Activated CD4-positive, alpha-beta memory T cell treated with anti-CD3 and anti-CD28 coated beads, Interleukin-2, amount 10 ng/mL, durations not matched to agents 7 days and 5 days (primary cell): ENCODE measurements around the gene CUL4A. TPM values are rescaled to one million over a fixed set of nuclear protein-coding genes. Genes with fewer than 3 reads are reported as not detected.
"Not testable (repeated sequence)": the region's sequence is repeated elsewhere in the genome, so short reads cannot be mapped to it uniquely, and the experiment has no call there.

Experiments
- CTCF ChIA-PET: fragments of 350-600 bp; sonication (Branson Sonifier 250); formaldehyde crosslinking; loops from one replicate; lab custom pipeline; 2021; ENCODE audit warnings: antibody characterized with exemption, inconsistent platforms; lab: Charles Lee
- POLR2A ChIA-PET: fragments of 350-600 bp; sonication (Branson Sonifier 250); formaldehyde crosslinking; loops from one replicate; lab custom pipeline; 2021; ENCODE audit warnings: antibody characterized with exemption; lab: Charles Lee
- DNase-seq: peaks from one replicate; pipeline ENCODE4 v3.0.0-alpha.2; 2020
- H3K27ac Mint-ChIP-seq: one replicate; pipeline ENCODE4 v1.8.0; 2021; ENCODE audit warnings: mild to moderate bottlenecking, mixed read lengths
- H3K27me3 Mint-ChIP-seq: one replicate; pipeline ENCODE4 v1.8.0; 2021; ENCODE audit warnings: mixed read lengths
- H3K36me3 Mint-ChIP-seq: one replicate; pipeline ENCODE4 v1.8.0; 2021; ENCODE audit warnings: low read depth, mixed read lengths
- H3K4me1 Mint-ChIP-seq: one replicate; pipeline ENCODE4 v1.8.0; 2021; ENCODE audit warnings: mixed read lengths
- H3K4me3 Mint-ChIP-seq: one replicate; pipeline ENCODE4 v1.8.0; 2021; ENCODE audit warnings: mild to moderate bottlenecking, mixed read lengths
- H3K9me3 Mint-ChIP-seq: one replicate; pipeline ENCODE4 v1.8.0; 2021; ENCODE audit warnings: mixed read lengths
- total RNA-seq, 2 experiments: library from RNA; stranded (reverse); gene quantifications; one replicate each; pipeline ENCODE4 v1.2.3, GENCODE V29; 2021

The CUL4A gene
- total RNA-seq = 10 to 100 TPM; 67.2 to 68.8 TPM

- H3K4me1 Mint-ChIP-seq = peaks cover 67% of the 10 kb centered on the region
- peaks cover 50% of the 10 kb centered on the region for H3K36me3 Mint-ChIP-seq
- ChIA-PET CTCF (interaction anchor here (0.8 to 1.4 kb wide), 6 partner anchors 9 to 267 kb away, joined by 3 to 4 read pairs (median 3); no protein-coding TSS in a partner anchor), POLR2A (interaction anchor here (0.7 to 4.5 kb wide), 26 partner anchors 9 to 621 kb away, joined by 3 to 77 read pairs (median 6); partner anchors contain the start of genes DCUN1D2, LAMP1 and MCF2L)
- peaks cover 2% of the 10 kb centered on the region for H3K9me3 Mint-ChIP-seq
- peak; percentile 82 for DNase-seq
- H3K27ac Mint-ChIP-seq = peak within 1 kb of the TSS; percentile 89
- no peaks in the 10 kb centered on the region for H3K27me3 Mint-ChIP-seq
- peak within 1 kb of the TSS; percentile 92 for H3K4me3 Mint-ChIP-seq
Observed at GRCh38 chr13:113209336-113209758, at the start of gene CUL4A. CUL4A (plus strand) TSS chr13:113209613; CDS start chr13:113209628, 15 bp downstream.

GRCh38 chr13:113159701-113160100 is 49.7 kb upstream of the CUL4A start:
- Mint-ChIP-seq H3K9me3 (peaks cover 22% of the 10 kb centered on the region), H3K27ac (no peak overlapping the region), H3K4me3 (no peak overlapping the region), H3K4me1 (peaks cover 32% of the 10 kb centered on the region), H3K36me3 (peaks cover 13% of the 10 kb centered on the region), H3K27me3 (peaks cover 13% of the 10 kb centered on the region)
- POLR2A ChIA-PET = no interaction called here
- CTCF ChIA-PET = interaction anchor here (1.2 kb wide), 1 partner anchor 17 kb away, joined by 3 read pairs; no protein-coding TSS in a partner anchor
- DNase-seq = no peak

GRCh38 chr13:113160983-113161382 is 48.4 kb upstream of the CUL4A start:
- peaks cover 3% of the 10 kb centered on the region for H3K36me3 Mint-ChIP-seq
- peak overlapping the region; percentile 49 for H3K4me3 Mint-ChIP-seq
- peak overlapping the region; percentile 68 for H3K27ac Mint-ChIP-seq
- peaks cover 34% of the 10 kb centered on the region for H3K4me1 Mint-ChIP-seq
- ChIA-PET CTCF (no interaction called here), POLR2A (interaction anchor here (0.5 to 1.2 kb wide), 2 partner anchors 18 to 49 kb away, joined by 3 to 4 read pairs; partner anchors contain the start of gene CUL4A)
- H3K27me3 Mint-ChIP-seq = peaks cover 10% of the 10 kb centered on the region
- no peak for DNase-seq
- H3K9me3 Mint-ChIP-seq = peaks cover 11% of the 10 kb centered on the region

- Mint-ChIP-seq H3K4me1 (peaks cover 34% of the 10 kb centered on the region), H3K9me3 (peaks cover 9% of the 10 kb centered on the region), H3K27ac (peak overlapping the region; percentile 68), H3K36me3 (peaks cover 1% of the 10 kb centered on the region), H3K27me3 (peaks cover 9% of the 10 kb centered on the region), H3K4me3 (peak overlapping the region; percentile 49)
- peak; percentile 28 for DNase-seq
- CTCF ChIA-PET = no interaction called here
- POLR2A ChIA-PET = interaction anchor here (1.2 kb wide), 1 partner anchor 48 kb away, joined by 4 read pairs; the partner anchor contains the start of gene CUL4A
Observed at GRCh38 chr13:113161433-113161832, 48.0 kb upstream of the CUL4A start.

- H3K27ac Mint-ChIP-seq, CTCF ChIA-PET, DNase-seq, H3K4me3 Mint-ChIP-seq, H3K36me3 Mint-ChIP-seq, H3K27me3 Mint-ChIP-seq, H3K9me3 Mint-ChIP-seq: not testable (repeated sequence)
- H3K4me1 Mint-ChIP-seq = peaks cover 34% of the 10 kb centered on the region
- POLR2A ChIA-PET = interaction anchor here (1.2 kb wide), 1 partner anchor 48 kb away, joined by 4 read pairs; the partner anchor contains the start of gene CUL4A
Observed at GRCh38 chr13:113161975-113162374, 47.4 kb upstream of the CUL4A start.

- Mint-ChIP-seq H3K36me3 (peaks cover 4% of the 10 kb centered on the region), H3K4me3 (no peak overlapping the region), H3K4me1 (peaks cover 34% of the 10 kb centered on the region), H3K27ac (peak overlapping the region; percentile 69), H3K9me3 (no peaks in the 10 kb centered on the region), H3K27me3 (peaks cover 1% of the 10 kb centered on the region)
- no peak for DNase-seq
- POLR2A ChIA-PET = interaction anchor here (1.4 to 5.3 kb wide), 2 partner anchors 12 to 47 kb away, joined by 4 to 31 read pairs; partner anchors contain the start of gene CUL4A
- CTCF ChIA-PET = interaction anchor here (0.7 to 1.2 kb wide), 2 partner anchors 75 to 228 kb away, joined by 3 read pairs; no protein-coding TSS in a partner anchor
Observed at GRCh38 chr13:113162783-113163685, 46.4 kb upstream of the CUL4A start.

GRCh38 chr13:113164492-113164891 is 44.9 kb upstream of the CUL4A start:
- ChIA-PET CTCF (interaction anchor here (1.2 kb wide), 1 partner anchor 74 kb away, joined by 3 read pairs; no protein-coding TSS in a partner anchor), POLR2A (interaction anchor here (0.6 to 5.3 kb wide), 3 partner anchors 10 to 45 kb away, joined by 3 to 31 read pairs (median 4); partner anchors contain the start of gene CUL4A)
- no peak overlapping the region for H3K4me3 Mint-ChIP-seq
- H3K36me3 Mint-ChIP-seq = peaks cover 13% of the 10 kb centered on the region
- DNase-seq = no peak
- peaks cover 34% of the 10 kb centered on the region for H3K4me1 Mint-ChIP-seq
- no peaks in the 10 kb centered on the region for H3K9me3 Mint-ChIP-seq
- H3K27ac Mint-ChIP-seq = peak overlapping the region; percentile 31
- no peaks in the 10 kb centered on the region for H3K27me3 Mint-ChIP-seq

GRCh38 chr13:113166266-113166665 is 43.1 kb upstream of the CUL4A start:
- Mint-ChIP-seq H3K9me3 (no peaks in the 10 kb centered on the region), H3K27ac (no peak overlapping the region), H3K27me3 (no peaks in the 10 kb centered on the region), H3K36me3 (peaks cover 25% of the 10 kb centered on the region), H3K4me3 (no peak overlapping the region), H3K4me1 (peaks cover 35% of the 10 kb centered on the region)
- no peak for DNase-seq
- ChIA-PET POLR2A (interaction anchor here (1.1 to 5.3 kb wide), 3 partner anchors 9 to 42 kb away, joined by 3 to 31 read pairs (median 4); partner anchors contain the start of gene PCID2), CTCF (interaction anchor here (1.4 kb wide), 1 partner anchor 16 kb away, joined by 3 read pairs; no protein-coding TSS in a partner anchor)

- no peak overlapping the region for H3K27ac Mint-ChIP-seq
- H3K4me3 Mint-ChIP-seq = no peak overlapping the region
- peaks cover 29% of the 10 kb centered on the region for H3K36me3 Mint-ChIP-seq
- ChIA-PET CTCF (interaction anchor here (1.4 kb wide), 1 partner anchor 15 kb away, joined by 3 read pairs; no protein-coding TSS in a partner anchor), POLR2A (interaction anchor here (1.1 to 5.3 kb wide), 3 partner anchors 8 to 42 kb away, joined by 3 to 31 read pairs (median 4); partner anchors contain the start of gene PCID2)
- H3K9me3 Mint-ChIP-seq = no peaks in the 10 kb centered on the region
- peaks cover 37% of the 10 kb centered on the region for H3K4me1 Mint-ChIP-seq
- no peaks in the 10 kb centered on the region for H3K27me3 Mint-ChIP-seq
- no peak for DNase-seq
Observed at GRCh38 chr13:113166681-113167080, 42.7 kb upstream of the CUL4A start.

GRCh38 chr13:113167155-113167554 is 42.3 kb upstream of the CUL4A start:
- POLR2A ChIA-PET = interaction anchor here (1.1 to 5.3 kb wide), 3 partner anchors 8 to 41 kb away, joined by 3 to 31 read pairs (median 4); partner anchors contain the start of gene PCID2
- Mint-ChIP-seq H3K4me1 (peaks cover 37% of the 10 kb centered on the region), H3K27ac (no peak overlapping the region), H3K36me3 (peaks cover 32% of the 10 kb centered on the region), H3K9me3 (no peaks in the 10 kb centered on the region), H3K27me3 (no peaks in the 10 kb centered on the region), H3K4me3 (no peak overlapping the region)
- DNase-seq = no peak
- CTCF ChIA-PET = interaction anchor here (1.4 kb wide), 1 partner anchor 15 kb away, joined by 3 read pairs; no protein-coding TSS in a partner anchor

- no peaks in the 10 kb centered on the region for H3K27me3 Mint-ChIP-seq
- no peaks in the 10 kb centered on the region for H3K9me3 Mint-ChIP-seq
- CTCF ChIA-PET = interaction anchor here (1.4 kb wide), 1 partner anchor 15 kb away, joined by 3 read pairs; no protein-coding TSS in a partner anchor
- peaks cover 34% of the 10 kb centered on the region for H3K36me3 Mint-ChIP-seq
- DNase-seq = no peak
- POLR2A ChIA-PET = interaction anchor here (5.3 kb wide), 1 partner anchor 7 kb away, joined by 31 read pairs; no protein-coding TSS in a partner anchor
- no peak overlapping the region for H3K27ac Mint-ChIP-seq
- no peak overlapping the region for H3K4me3 Mint-ChIP-seq
- peaks cover 37% of the 10 kb centered on the region for H3K4me1 Mint-ChIP-seq
Observed at GRCh38 chr13:113167575-113167974, 41.8 kb upstream of the CUL4A start.

GRCh38 chr13:113168211-113168610 is 41.2 kb upstream of the CUL4A start:
- Mint-ChIP-seq H3K27ac (no peak overlapping the region), H3K4me1 (peaks cover 35% of the 10 kb centered on the region), H3K36me3 (peaks cover 39% of the 10 kb centered on the region), H3K4me3 (no peak overlapping the region), H3K9me3 (no peaks in the 10 kb centered on the region), H3K27me3 (no peaks in the 10 kb centered on the region)
- no peak for DNase-seq
- POLR2A ChIA-PET = interaction anchor here (1.2 kb wide), 1 partner anchor 39 kb away, joined by 3 read pairs; no protein-coding TSS in a partner anchor
- CTCF ChIA-PET = no interaction called here
